Measurements from ENCODE around the gene EXOC4. TPM values are rescaled to one million over a fixed set of nuclear protein-coding genes. Genes with fewer than 3 reads are reported as not detected.

The EXOC4 gene
- total and polyA plus RNA-seq, 2 donors (not counting 3 experiments of a cell fraction or from before 2014, with no cell fraction given): 20.3 to 73.1 TPM

DNA sequence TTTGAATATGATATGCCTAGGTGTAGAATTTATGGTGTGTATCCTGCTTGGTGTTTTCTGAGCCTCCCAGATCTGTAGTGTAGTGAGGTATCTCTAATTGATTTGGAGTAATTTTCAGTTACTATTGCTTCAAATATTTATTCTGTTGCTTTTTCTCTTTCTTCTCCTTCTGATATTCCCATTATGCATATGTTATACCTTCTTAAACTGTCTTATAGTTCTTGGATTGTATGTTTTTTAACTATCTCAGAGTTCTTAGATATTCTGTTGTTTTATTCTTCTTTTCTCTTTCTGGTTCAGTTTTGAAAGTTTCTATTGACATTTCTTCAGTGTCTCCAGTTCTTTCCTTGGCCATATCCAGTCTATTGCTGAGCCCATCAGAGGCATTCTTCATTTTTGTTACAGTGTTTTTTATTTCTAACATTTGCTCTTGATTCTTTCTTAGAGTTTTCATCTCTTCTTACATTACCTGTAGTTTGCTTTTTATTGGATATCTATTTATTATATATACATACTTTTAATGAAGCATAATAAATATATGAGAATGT is 668.8 kb downstream of the EXOC4 start:
- H3K36me3 ChIP-seq (ENCODE audit: control insufficient read depth in 2 of 2, extremely low read depth in 1 of 2, insufficient read depth in 2 of 2, low read length in 2 of 2): no peaks in the 10 kb centered on the region
- no peaks in the 10 kb centered on the region for H3K9me1 ChIP-seq (replicated peaks; ENCODE audit: control insufficient read depth, extremely low read depth, insufficient read depth, low read length)
- H3K4me3 ChIP-seq (replicated peaks in 1 of 3; ENCODE audit: insufficient read depth in 1 of 3, low read depth in 1 of 3, low read length in 3 of 3): no peak overlapping the region
- H3K4me2 ChIP-seq (ENCODE audit: insufficient read depth, low read length): no peak overlapping the region
- TF ChIP-seq POLR2AphosphoS5 (IDR thresholded peaks at IDR 0.05; ENCODE audit: insufficient read depth, low read depth, low read length) (no peak), GATA2 (IDR thresholded peaks at IDR 0.05; ENCODE audit: insufficient read depth, insufficient read length, low read depth, low read length) (no peak), FOS (IDR thresholded peaks at IDR 0.05; ENCODE audit: borderline replicate concordance, insufficient read depth, low read length) (no peak), JUN (IDR thresholded peaks at IDR 0.05; ENCODE audit: borderline replicate concordance, insufficient read depth, insufficient read length, low read depth) (no peak), MYC (IDR thresholded peaks at IDR 0.05; ENCODE audit: low read depth, low read length) (no peak), POLR2A (IDR thresholded peaks at IDR 0.05; ENCODE audit: low read depth, low read length) (no peak), EZH2 (IDR thresholded peaks at IDR 0.05; ENCODE audit: borderline replicate concordance, low read depth, low read length, severe bottlenecking) (no peak)
- TF ChIP-seq, protein P1, sequence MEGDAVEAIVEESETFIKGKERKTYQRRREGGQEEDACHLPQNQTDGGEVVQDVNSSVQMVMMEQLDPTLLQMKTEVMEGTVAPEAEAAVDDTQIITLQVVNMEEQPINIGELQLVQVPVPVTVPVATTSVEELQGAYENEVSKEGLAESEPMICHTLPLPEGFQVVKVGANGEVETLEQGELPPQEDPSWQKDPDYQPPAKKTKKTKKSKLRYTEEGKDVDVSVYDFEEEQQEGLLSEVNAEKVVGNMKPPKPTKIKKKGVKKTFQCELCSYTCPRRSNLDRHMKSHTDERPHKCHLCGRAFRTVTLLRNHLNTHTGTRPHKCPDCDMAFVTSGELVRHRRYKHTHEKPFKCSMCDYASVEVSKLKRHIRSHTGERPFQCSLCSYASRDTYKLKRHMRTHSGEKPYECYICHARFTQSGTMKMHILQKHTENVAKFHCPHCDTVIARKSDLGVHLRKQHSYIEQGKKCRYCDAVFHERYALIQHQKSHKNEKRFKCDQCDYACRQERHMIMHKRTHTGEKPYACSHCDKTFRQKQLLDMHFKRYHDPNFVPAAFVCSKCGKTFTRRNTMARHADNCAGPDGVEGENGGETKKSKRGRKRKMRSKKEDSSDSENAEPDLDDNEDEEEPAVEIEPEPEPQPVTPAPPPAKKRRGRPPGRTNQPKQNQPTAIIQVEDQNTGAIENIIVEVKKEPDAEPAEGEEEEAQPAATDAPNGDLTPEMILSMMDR (IDR thresholded peaks at IDR 0.05; ENCODE audit: extremely low read depth in 1 of 2, insufficient read depth in 1 of 2, low read depth in 1 of 2, low read length in 2 of 2): no peak
- TF ChIP-seq, protein P2, sequence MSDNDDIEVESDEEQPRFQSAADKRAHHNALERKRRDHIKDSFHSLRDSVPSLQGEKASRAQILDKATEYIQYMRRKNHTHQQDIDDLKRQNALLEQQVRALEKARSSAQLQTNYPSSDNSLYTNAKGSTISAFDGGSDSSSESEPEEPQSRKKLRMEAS (IDR thresholded peaks at IDR 0.05; ENCODE audit: insufficient read depth, insufficient read length): no peak
- H3K9me3 ChIP-seq (replicated peaks; ENCODE audit: control insufficient read depth, insufficient read depth, low read length): no peaks in the 10 kb centered on the region
- intact Hi-C loops (cut with micrococcal nuclease): no loop called here
- H3K9ac ChIP-seq (replicated peaks; ENCODE audit: extremely low read depth, insufficient read depth, low read length): no peak overlapping the region
- FAIRE-seq (no peak), DNase-seq (ENCODE audit: low read depth, low spot score) (no peak)
- no peaks in the 10 kb centered on the region for H3K27me3 ChIP-seq (ENCODE audit: control insufficient read depth in 2 of 2, insufficient read depth in 2 of 2, low read length in 2 of 2)
- H4K20me1 ChIP-seq (replicated peaks; ENCODE audit: control insufficient read depth, extremely low read depth, insufficient read depth, low read length): no peaks in the 10 kb centered on the region
- dilution Hi-C loops (cut with MboI; ENCODE audit: extremely low pct_ligation_motif_present, low sequenced_read_pairs): no loop called here
- no peaks in the 10 kb centered on the region for H3K79me2 ChIP-seq (ENCODE audit: control insufficient read depth, insufficient read depth, low read length)
- no TSS peak for BruUV-seq (replicated peaks)
- no peak overlapping the region for H3K27ac ChIP-seq (ENCODE audit: insufficient read depth, low read depth, low read length)
- ChIA-PET POLR2A (no interaction called here), CTCF (no interaction called here)
- H3K4me1 ChIP-seq (ENCODE audit: control insufficient read depth, extremely low read depth, insufficient read depth, low read length): no peaks in the 10 kb centered on the region
- H2AFZ ChIP-seq (ENCODE audit: low read depth, low read length): no peak overlapping the region
